ENCODE measurements around the gene ZNF695.

DNA sequence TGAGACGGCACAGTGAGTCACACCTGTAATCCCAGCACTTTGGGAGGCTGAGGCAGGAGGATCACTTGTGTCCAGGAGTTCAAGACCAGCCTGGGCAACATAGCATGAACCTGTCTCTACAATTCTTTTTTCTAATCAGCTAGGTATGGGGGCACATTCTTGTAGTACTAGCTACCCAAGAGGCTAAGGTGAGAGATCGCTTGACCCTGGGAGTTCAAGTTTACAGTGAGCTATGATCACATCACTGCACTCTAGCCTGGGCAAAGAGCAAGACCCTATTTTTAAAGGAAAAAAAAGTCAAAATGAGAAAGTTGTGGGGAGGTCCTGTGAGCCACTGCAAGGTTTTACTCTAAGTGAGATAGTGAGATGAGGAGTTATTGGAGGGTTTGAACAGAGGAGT, 41.4 kb downstream of the ZNF695 start:
- TF ChIP-seq TAF1 (IDR thresholded peaks at IDR 0.05; ENCODE audit: borderline replicate concordance, insufficient read depth, low read length), result no peak
- no peak for TF ChIP-seq POLR2AphosphoS5 (IDR thresholded peaks at IDR 0.05; ENCODE audit: low read depth, low read length)
- no peak for TF ChIP-seq FOXP2 (optimal IDR thresholded peaks at IDR 0.05; ENCODE audit: borderline replicate concordance, extremely low read depth, extremely low read length, insufficient read depth)
